CD4-positive, alpha-beta T cell treated with Interleukin-6 at 100 ng/mL for 8 hours (primary cell): ENCODE data around the gene PLEKHA6.

Experiments used
- DNase-seq: peaks from one replicate; pipeline ENCODE4 v3.0.0-alpha.2; 2020; ENCODE audit warnings: mixed read lengths, low spot score

The PLEKHA6 gene

GRCh38 chr1:204213668-204214662 lies 145.8 kb downstream of the PLEKHA6 start, which contains the start of gene GOLT1A:
TSS of gene GOLT1A (minus strand) at chr1:204213988. CDS start at chr1:204213906, 82 bp downstream.
- DNase-seq = peak; percentile 37

- DNase-seq = no peak
Observed at GRCh38 chr1:204212715-204213114, 147.0 kb downstream of the PLEKHA6 start.

GRCh38 chr1:204211046-204211445 lies 148.7 kb downstream of the PLEKHA6 start:
- DNase-seq = no peak

- DNase-seq = peak; percentile 57
Observed at GRCh38 chr1:204207136-204207616, 152.6 kb downstream of the PLEKHA6 start.

- no peak for DNase-seq
Observed at GRCh38 chr1:204206121-204206520, 153.6 kb downstream of the PLEKHA6 start.

- no peak for DNase-seq
Observed at GRCh38 chr1:204205486-204205885, 154.2 kb downstream of the PLEKHA6 start.

- no peak for DNase-seq
Observed at GRCh38 chr1:204204944-204205343, 154.8 kb downstream of the PLEKHA6 start.

GRCh38 chr1:204203206-204203767 lies 156.4 kb downstream of the PLEKHA6 start:
- DNase-seq = no peak

GRCh38 chr1:204202481-204202880 lies 157.2 kb downstream of the PLEKHA6 start:
- DNase-seq = no peak

GRCh38 chr1:204201348-204202040 lies 158.2 kb downstream of the PLEKHA6 start:
- DNase-seq = no peak

- no peak for DNase-seq
Observed at GRCh38 chr1:204199579-204199978, 160.2 kb downstream of the PLEKHA6 start.

- no peak for DNase-seq
Observed at GRCh38 chr1:204198348-204199340, 161.1 kb downstream of the PLEKHA6 start.

- DNase-seq = no peak
Observed at GRCh38 chr1:204197068-204197467, 162.7 kb downstream of the PLEKHA6 start.

GRCh38 chr1:204196068-204196795 lies 163.5 kb downstream of the PLEKHA6 start, which contains the start of gene KISS1:
TSS of gene KISS1 (minus strand) at chr1:204196491. CDS start at chr1:204192876, 3,615 bp downstream.
- DNase-seq = no peak

- DNase-seq = no peak
Observed at GRCh38 chr1:204194771-204195170, 165.0 kb downstream of the PLEKHA6 start.

GRCh38 chr1:204194080-204194479 lies 165.6 kb downstream of the PLEKHA6 start:
- DNase-seq = no peak

GRCh38 chr1:204192589-204193352 lies 167.0 kb downstream of the PLEKHA6 start:
- DNase-seq = no peak

GRCh38 chr1:204192046-204192445 lies 167.7 kb downstream of the PLEKHA6 start:
- no peak for DNase-seq

- no peak for DNase-seq
Observed at GRCh38 chr1:204191456-204191855, 168.3 kb downstream of the PLEKHA6 start.
